GM23248 (cell line): Measurements from ENCODE around the gene UNC93A.
"Not testable (repeated sequence)": the region's sequence is repeated elsewhere in the genome, so short reads cannot be mapped to it uniquely, and the experiment has no call there.

Experiments used
- EZH2 ChIP-seq: fragments of 200-600 bp; sonication (generic); IDR thresholded peaks from 2 replicates; pipeline ENCODE4 v1.6.1; 2018; ENCODE audit warnings: antibody characterized with exemption, mild to moderate bottlenecking; ENCODE audit not compliant: insufficient read depth, poor library complexity, severe bottlenecking
- EZH2phosphoT487 ChIP-seq: fragments of 200-600 bp; sonication (generic); IDR thresholded peaks from 2 replicates; pipeline ENCODE4 v1.6.1; 2018; ENCODE audit warnings: antibody characterized with exemption, moderate library complexity, mild to moderate bottlenecking, low read depth; ENCODE audit not compliant: insufficient read depth

DNA sequence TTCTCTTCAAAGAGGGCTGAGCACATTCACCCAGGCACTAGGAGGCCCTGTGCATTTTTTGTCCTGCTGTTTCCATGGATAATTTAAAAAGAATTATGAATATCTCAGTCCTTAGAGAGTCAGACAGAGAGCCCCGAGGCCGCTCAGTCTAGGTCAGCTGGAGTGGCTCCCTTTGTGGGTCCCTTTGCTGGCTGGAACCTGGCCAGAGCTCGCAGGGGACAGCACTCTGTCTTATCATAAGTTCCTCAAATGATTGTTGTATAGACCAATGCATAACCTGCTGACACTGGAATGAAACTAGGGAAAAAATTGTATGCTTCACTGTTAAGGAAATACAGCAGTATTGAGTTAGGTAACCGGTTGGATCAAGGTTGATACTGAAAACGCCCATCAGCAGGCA is 10.6 kb upstream of the UNC93A start:
- not testable (repeated sequence) for TF ChIP-seq EZH2, EZH2phosphoT487
